ENCODE measurements around the gene MID1. TPM values are rescaled to one million over a fixed set of nuclear protein-coding genes. Genes with fewer than 3 reads are reported as not detected.

The MID1 gene
- total RNA-seq, 2 donors from 2014 or later: 38.3 to 44.9 TPM

DNA sequence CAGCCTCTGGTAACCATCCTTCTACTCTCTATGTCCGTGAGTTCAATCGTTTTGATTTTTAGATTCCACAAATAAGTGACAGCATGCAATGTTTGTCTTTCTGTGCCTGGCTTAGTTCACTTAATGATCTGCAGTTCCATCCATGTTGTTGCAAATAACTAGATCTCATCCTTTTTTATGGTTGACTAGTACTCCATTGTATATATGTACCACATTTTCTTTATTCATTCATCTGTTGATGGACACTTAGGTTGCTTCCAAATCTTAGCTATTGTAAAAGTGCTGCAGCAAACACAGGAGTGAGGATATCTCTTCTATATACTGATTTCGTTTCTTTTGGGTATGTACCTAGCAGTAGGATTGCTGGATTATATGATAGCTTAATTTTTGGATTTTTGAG, 140.9 kb downstream of the MID1 start:
- intact Hi-C loops (cut with DNase I): no loop called here
- Histone ChIP-seq H3K4me1 (no peaks in the 10 kb centered on the region), H3K4me3 (no peak overlapping the region), H3K27me3 (no peaks in the 10 kb centered on the region), H3K36me3 (no peaks in the 10 kb centered on the region), H3K27ac (no peak overlapping the region), H3K9me3 (no peaks in the 10 kb centered on the region), H3K9ac (ENCODE audit: low read depth in 2 of 2, low read length in 2 of 2) (no peak overlapping the region)
- TF ChIP-seq, protein P1, sequence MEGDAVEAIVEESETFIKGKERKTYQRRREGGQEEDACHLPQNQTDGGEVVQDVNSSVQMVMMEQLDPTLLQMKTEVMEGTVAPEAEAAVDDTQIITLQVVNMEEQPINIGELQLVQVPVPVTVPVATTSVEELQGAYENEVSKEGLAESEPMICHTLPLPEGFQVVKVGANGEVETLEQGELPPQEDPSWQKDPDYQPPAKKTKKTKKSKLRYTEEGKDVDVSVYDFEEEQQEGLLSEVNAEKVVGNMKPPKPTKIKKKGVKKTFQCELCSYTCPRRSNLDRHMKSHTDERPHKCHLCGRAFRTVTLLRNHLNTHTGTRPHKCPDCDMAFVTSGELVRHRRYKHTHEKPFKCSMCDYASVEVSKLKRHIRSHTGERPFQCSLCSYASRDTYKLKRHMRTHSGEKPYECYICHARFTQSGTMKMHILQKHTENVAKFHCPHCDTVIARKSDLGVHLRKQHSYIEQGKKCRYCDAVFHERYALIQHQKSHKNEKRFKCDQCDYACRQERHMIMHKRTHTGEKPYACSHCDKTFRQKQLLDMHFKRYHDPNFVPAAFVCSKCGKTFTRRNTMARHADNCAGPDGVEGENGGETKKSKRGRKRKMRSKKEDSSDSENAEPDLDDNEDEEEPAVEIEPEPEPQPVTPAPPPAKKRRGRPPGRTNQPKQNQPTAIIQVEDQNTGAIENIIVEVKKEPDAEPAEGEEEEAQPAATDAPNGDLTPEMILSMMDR (IDR thresholded peaks at IDR 0.05): no peak
- no peak for DNase-seq

DNA sequence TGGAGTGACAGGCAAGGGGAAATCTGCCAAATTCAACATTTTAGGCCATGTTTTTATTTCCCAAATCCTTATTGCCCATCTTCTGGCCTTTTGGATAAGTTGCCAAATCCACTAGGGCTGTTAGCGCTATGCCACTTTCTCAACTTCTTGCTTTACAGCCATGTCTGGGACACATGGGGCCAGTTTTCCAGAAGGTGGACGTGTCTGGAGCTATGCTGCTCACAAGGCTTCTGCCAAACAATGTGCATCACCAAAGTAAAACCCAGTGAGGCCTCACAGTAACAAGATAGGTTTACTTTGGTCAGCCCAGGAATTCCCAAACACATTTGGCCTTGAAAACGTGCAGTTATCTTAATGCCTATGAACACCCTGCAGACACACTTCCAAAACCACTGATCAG, 142.9 kb downstream of the MID1 start:
- TF ChIP-seq, protein P1 (IDR thresholded peaks at IDR 0.05): no peak
- Histone ChIP-seq H3K27ac (no peak overlapping the region), H3K4me1 (no peaks in the 10 kb centered on the region), H3K9me3 (no peaks in the 10 kb centered on the region), H3K9ac (ENCODE audit: low read depth in 2 of 2, low read length in 2 of 2) (no peak overlapping the region), H3K27me3 (no peaks in the 10 kb centered on the region), H3K36me3 (no peaks in the 10 kb centered on the region), H3K4me3 (no peak overlapping the region)
- no peak for DNase-seq
- intact Hi-C loops (cut with DNase I): no loop called here

DNA sequence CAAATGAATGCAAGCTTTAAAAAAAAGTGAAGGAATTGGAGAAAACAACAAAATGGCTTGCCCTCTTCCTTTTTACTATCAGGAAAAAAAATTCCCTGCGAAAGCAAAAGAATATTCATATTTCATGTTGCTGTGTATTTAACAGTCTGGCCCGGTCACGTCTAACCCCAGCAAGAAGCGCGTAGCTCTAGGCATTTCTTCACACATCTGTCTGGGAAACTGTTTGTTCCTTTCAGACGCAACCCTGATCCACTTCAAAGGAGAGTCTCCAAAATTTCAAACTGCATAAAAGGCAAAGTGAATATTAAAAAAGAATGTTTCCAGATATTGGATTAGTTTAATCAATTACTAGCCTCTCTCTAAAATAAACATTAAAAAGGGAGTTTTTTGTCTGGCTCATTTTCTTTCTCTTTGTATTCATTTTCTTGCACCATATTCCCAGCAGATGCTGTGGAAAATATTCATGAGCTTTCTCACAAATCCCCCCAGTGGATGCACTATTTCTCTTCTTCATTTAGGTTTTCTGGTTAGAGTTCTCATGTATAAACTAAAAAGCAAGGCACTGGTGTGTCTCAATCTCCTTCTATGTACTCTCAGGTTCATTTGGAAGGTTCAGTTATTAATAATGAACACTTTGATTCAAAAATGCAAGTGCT, 145.3 kb downstream of the MID1 start:
- Histone ChIP-seq H3K4me3 (no peak overlapping the region), H3K9ac (ENCODE audit: low read depth in 2 of 2, low read length in 2 of 2) (no peak overlapping the region), H3K9me3 (no peaks in the 10 kb centered on the region), H3K27me3 (no peaks in the 10 kb centered on the region), H3K36me3 (no peaks in the 10 kb centered on the region), H3K27ac (no peak overlapping the region), H3K4me1 (no peaks in the 10 kb centered on the region)
- TF ChIP-seq, protein P1 (IDR thresholded peaks at IDR 0.05): no peak
- intact Hi-C loops (cut with DNase I): no loop called here
- DNase-seq: no peak

DNA sequence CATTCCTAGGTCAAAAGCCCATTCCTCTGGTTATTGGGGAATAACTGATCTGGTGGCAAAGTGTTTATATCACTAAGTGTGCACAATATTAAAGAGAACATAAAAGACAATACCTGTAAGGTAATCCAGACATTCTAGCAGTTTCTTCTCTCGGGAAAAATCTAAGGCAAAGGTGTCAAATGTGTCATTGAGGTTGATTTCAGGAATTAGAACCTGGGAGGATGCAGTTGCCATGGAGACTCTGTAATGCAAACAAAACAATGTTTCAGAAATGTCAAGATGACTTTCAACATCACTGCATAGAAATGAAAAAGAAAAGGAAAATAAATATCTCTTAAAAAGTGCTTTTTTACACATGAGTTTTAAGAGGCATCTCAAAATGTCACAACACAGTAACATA, 145.9 kb downstream of the MID1 start:
- Histone ChIP-seq H3K9me3 (no peaks in the 10 kb centered on the region), H3K27me3 (no peaks in the 10 kb centered on the region), H3K4me3 (no peak overlapping the region), H3K9ac (ENCODE audit: low read depth in 2 of 2, low read length in 2 of 2) (no peak overlapping the region), H3K27ac (no peak overlapping the region), H3K4me1 (no peaks in the 10 kb centered on the region), H3K36me3 (no peaks in the 10 kb centered on the region)
- DNase-seq: no peak
- TF ChIP-seq, protein P1 (IDR thresholded peaks at IDR 0.05): no peak
- intact Hi-C loops (cut with DNase I): no loop called here

DNA sequence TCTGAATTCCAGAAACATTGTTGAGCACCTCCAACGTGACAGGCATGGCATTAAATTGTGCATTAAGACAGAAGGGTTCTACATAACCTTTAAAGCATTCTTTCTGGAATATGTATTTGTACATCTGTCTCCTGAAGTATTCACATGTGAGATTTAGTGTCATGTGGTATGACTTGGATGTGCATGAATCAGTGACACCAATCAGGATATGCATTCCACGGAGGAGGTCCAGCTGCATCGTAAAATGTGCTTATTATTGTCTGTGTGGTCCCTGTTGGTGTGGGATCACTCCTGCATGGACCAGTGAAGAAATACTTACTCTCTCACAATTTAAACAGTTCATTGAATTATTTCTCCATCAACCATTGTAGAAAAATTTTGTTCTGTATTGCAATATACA, 149.0 kb downstream of the MID1 start:
- no peak overlapping the region for H3K4me3 ChIP-seq
- H3K36me3 ChIP-seq: no peaks in the 10 kb centered on the region
- H3K27ac ChIP-seq: no peak overlapping the region
- H3K4me1 ChIP-seq: no peaks in the 10 kb centered on the region
- DNase-seq: no peak
- no peak overlapping the region for H3K9ac ChIP-seq (ENCODE audit: low read depth in 2 of 2, low read length in 2 of 2)
- intact Hi-C loops (cut with DNase I): no loop called here
- no peaks in the 10 kb centered on the region for H3K9me3 ChIP-seq
- no peaks in the 10 kb centered on the region for H3K27me3 ChIP-seq
- TF ChIP-seq, protein P1 (IDR thresholded peaks at IDR 0.05): no peak

Measured in colonic mucosa (tissue), 4 donors.